GM21619 (cell line): ENCODE results near the gene NACC2.

Experiments used
- ATAC-seq: cut with Tn5 transposase; IDR thresholded peaks from one replicate; pipeline ENCODE4 v1.9.1; 2021; ENCODE audit not compliant: unreplicated experiment

NACC2 gene

DNA sequence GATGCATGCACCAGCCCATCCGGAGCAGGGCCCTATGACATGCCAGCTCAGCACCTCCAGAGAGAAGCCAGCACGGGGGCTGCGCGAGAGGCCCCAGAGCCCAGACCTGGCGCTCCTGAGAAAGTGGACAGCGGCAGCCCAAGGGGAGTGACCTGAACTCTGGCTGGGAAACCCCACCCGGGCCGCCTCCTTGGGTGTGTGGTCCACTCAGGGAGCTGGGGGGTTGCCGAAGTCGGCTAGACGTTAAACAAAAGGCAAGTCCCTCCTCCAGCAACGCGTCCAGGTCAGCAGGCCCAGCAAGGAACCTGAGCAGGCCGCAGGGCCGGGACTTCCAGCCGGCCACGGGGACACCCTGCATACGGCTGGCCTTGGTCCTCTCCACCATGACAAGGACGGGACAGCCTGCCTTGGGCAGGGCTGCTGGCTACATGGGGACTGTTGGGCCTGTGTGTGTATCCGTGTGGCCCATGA is 35.7 kb downstream of the NACC2 start:
- no peak for ATAC-seq

DNA sequence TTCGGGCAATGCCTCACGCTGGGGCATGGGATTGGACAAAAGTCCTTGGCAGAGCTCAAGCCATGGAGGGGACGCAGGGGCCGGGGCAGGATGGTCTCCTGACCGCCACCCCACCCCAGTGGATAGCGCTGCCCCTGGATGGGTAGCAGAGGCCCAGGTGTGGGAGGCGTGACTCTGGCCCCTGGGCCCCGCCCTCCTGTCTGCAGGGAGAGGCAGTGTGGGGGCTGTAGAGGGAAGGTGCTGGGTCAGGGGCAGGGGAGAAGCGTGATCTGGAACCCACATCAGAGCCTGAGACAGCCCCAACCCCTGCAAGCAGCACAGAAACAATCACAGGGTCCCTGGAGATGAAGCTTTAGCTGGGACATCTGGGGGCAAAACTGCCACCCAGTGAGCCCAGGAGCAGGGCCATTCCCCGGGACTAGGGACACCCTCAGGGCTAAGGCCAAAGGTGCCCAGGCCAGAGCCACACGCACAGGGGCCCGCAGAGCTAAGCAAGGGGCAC is 36.2 kb downstream of the NACC2 start:
- no peak for ATAC-seq

DNA sequence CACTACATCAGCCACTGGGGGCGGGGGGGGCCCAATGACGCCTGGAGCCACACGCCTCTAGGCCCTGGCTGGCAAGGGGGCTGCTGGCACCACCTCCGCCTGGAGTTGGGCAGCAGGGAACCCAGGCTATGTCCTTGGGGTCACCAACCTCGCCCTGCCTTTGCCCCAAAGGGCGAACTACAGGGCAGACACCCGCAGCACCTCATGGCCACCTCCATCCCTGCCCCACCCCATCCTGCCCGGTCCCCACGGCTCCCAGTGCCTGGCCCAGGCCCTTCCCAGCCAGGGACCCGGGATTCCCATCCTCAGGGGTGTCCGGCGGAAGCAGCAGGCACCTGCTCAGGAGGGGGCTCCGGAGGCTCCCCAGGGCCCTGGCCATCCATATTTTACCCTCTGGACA is 37.0 kb downstream of the NACC2 start:
- no peak for ATAC-seq

DNA sequence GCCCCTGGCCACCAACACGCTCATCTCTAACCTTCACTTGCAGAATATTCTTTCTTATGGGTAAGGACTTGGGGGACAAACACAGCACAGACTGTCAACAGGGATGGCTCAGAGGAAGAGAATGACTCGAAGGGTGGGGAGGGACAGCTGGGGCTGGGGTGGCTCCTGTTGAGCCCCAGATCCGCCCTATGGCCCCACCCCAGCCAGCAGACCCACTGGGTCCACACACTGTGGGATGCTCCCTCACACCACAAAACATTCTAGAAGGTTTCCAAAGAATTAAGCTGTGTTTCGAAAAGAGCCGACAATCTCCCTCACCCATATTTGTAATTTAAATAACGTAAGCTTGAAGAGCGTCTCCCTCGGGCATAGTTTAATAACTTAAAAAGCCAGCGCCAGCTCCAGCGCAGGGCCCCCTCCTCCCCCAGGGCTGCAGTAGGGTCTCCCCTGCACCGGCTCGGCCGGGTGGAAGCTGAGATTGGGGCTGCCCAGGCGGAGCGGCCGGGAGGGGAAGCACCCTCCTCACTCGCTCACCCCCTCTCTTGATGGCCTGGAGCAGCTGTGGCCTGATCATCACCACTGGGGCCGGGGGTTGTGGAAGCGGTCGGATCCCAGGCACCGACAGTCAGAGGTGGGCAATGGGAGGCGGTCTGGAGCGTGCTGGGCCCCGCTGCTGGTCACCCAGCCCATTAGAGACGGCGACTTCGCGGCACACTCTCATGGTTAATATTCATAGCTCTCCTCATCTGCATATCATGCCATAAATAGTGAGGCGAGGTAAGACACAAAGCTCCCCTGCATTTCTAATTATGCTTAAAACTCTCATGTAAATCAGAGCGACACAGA is 37.6 kb downstream of the NACC2 start:
- no peak for ATAC-seq

DNA sequence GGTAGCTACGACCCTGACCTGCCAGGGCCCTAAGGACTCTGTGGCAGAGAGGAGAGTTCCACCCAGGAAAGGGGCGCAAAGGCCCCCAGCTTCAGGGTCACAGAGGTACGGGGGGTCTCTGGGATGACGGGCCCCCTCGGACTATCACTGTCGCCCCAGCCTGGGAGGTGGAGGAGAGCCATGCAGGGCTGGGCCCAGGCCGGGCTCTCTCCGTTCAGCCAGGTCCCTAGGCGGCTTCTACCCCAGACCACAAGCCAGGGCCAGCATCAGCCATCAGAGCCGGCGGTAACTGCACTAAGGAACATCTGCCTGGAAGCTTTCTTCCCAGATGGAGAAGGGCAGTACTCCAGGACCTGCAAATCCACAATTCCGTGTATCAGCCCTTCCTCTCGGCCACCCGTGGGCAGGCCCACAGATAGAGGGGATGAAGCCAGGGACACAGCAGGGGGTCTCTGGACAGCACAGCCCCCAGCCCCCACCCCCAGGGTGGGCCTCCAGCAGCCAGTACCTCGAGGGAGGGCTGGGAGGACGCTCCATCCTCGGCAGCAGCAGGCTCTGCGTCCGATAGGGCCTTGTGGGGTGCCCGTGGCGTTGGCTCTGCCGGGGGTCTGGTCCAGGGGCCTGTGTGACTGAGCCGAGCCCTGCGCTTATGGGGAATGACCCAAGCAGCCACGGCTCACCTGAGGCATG is 38.4 kb downstream of the NACC2 start:
- ATAC-seq: no peak

DNA sequence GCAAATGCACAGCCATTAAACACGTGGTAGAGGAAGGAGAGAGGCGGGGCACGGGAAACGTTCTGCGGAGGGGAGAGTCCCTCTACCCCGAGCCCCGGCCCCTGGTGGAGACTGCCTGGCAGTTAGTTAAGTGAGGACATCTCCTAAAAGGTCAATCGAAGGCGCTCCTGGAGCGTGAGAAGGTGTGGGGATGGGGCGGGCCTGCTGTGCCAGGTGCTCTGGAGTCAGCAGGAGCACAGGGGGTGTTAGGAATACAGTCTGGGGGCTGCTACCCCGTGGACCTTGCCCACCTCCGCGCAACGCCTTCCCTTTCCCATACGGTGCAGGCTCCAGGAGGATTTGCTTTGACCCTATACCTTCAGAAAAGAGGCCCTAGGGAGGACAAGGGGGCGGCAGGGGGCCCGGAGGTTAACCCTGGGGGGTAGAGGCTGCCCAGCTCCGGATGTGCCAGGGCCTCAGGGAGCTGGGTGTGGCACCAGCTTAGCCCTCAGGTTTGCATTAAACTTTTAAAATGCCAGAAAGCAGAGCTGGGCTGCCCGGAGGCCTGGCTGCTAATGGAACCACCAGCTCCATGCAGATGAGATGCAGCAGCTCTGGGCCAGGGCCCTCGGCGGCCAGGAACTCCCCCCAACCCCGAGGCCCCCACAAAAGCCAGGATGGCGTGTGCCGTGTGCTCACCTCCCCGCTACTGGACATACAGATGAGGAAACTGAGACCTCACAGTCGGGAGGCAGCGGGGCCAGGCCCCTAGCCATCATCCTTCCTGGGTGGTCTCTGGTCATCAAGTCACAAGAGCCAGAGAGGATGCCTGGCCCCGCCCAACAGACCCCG is 39.2 kb downstream of the NACC2 start:
- ATAC-seq: no peak

DNA sequence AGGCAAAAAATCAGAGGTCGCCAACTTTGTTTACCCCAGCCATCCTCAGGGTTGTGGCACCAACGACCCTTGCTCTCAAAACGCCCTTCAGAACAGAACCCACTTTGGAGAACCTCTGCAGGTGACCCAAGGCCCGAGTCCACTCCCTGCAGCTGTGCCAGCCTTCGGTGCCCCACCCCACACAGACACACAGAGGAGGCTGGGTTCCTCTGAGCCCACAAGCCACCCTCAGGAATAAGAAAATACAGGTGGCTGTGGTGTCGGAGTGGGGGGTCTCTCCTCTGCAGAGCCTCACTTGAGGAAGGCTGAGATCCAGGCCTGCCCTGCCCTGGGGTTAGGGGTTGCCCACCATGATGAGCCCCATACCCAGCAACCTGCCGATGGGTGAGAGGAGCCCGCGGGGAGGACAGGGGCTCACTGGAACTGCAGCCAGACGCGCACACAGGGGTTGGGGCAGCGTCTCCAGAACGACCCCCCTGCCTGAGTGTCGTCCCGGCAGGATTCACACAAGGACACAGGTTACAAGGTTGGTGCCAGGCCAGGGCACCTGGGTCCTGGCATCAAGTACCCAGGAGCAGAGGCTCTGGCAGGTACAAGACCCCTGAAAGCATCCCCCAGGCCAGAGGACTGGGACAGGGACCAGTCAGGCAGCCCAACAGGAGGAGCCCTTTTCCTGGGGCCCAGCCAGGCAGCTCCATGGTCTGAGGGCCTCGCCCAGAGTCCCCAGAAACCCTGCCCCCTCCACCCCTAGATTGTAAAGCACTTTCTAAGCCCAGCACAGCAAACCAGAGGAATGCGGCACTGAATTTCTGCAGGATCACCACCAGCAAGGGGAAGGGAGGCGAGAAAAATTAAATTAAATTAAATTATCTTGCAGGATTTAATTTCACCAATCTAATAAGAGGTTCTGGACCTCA is 40.0 kb downstream of the NACC2 start:
- no peak for ATAC-seq

DNA sequence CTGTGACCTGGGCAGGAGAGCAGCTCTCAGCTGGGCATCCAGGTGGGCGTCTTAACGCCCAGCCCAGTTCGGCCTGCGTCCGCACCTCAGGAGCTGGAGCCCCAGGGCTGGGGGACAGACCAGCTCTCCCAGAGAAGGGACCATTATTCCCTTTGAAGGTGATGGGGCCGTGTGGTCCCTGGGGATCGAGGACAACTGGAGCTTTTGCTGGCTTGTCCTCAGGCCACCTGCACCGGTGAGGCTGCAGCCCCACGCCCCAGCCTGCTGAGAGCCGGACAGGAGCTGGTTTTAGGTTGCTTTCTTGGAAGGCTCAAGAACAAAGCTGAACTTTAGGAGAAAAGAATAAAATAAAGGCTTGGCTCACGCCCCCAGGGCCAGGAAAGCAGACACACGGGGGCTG is 40.9 kb downstream of the NACC2 start:
- ATAC-seq: no peak

DNA sequence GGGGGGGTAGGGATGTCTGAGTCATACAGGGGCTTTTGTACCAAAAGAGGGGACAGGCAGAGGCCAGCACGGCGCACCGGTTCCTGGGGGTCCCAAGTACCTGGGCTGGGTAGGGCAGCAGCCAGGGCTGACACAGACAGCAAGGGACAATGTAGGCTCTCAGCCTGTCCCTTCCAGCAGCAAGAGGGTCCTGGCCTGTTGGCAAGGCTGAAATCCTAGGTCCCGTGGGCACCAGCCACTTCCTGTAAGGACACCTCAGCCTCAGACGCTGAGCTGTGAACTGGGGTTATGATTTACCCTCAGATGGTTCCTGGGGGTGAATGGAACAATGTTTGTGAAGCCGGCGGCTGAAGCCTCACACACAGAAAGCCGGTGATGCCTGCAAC is 41.3 kb downstream of the NACC2 start:
- ATAC-seq: no peak

DNA sequence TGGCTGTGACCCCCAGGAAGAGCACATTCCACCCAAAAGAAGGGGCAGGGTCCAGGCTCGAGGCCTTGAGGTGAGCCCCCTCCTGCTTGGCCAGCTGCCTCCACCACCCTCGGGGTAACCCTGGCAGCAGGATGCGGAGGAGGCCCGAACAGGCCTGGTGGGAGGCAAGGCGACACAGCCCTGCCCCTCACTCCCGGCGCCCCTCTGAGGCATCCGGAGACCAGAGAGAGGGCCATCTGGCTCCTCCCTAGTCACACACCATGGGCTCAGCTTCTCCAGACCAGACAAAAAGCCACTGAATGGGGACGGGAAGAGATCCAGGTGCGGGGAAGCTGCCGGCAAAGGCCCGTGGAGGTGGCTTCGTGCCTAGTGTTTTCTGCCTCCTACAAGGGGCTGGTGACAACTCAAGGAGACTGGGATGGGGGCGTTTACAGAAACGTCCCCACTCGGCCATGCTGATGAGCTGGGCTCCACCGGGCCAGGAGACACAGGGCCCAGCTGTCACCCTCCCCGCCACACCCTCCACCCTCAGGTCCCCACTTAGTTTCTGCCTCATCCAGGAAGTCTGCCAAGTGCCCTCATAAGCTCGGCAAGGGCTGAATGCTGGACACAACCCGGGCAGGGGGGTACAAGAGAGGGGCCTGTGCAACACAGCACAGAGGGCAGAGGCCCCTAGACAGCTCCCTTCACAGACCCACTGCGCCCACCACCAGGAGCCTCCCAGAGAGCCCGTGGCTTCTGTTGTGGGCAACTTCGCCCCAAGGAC is 41.9 kb downstream of the NACC2 start:
- no peak for ATAC-seq

DNA sequence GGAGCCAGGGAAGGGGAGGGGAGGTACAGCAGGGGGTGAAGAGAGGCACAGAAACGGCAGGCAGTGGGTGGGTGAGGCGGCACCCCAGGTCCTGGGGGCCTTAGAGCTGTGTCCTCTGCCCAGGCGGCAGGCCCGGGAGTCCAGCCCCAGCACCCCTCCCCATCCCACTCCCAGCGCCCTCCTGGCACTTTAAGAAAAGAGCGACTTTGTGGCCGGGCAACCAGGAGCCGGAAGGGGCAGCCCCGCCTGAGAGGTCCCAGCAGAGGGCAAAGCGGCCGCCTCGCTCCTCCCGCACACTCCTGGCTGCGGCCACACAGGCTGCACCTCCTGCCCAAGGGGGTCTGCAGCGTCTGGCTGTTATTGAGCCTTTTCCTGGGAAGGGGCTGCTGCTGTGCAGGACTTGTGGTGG is 42.6 kb downstream of the NACC2 start:
- no peak for ATAC-seq

DNA sequence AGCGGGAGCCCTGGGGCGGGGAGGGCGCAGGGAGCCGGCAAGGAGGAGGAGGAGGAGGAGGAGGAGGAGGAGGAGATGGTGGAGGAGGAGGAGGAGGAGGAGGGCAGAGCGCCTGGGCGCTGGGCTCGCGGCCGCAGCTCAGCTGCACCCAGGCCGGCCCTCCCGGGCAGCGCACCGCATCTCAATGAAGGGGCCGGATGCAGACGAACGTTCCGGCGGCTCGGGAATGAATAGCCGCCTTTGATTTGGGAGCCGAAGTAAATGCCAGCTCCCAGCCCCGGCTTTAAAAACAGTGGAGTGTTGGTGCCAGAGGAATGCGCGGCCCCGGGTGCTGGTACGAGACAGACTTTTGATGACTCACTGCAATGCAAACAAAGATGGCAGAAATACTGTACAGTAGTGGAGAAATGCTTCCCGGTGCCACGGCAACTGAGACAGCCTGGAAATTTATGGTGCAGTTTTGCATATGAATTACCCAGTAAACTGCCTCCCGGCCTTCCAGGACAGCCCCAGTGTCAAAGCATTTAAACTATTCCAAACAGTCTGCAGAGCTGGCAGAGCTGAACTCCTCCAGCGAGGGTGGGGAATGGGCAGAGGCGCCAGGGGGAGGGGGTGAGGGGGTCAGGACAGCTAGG is 43.1 kb downstream of the NACC2 start:
- no peak for ATAC-seq

DNA sequence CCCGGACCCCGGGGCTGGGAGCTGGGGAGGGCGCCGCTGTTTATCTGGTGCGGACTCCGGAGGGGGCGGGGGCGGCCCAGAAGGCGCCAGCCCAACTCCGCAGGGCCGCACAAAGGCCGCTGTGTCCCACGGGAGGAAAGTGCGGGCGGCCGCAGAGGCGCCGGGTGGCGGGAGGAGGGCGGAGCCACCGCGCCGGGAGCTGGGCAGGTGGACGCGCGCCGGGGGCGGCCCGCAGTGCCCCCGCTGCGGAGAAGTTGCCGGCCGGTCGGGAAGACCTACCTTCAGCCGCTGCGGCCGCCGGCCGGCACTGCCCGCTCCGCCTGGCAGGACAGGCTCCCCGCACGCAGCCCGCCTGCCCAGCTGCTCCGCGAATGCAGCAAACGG is 43.6 kb downstream of the NACC2 start:
- ATAC-seq: no peak

DNA sequence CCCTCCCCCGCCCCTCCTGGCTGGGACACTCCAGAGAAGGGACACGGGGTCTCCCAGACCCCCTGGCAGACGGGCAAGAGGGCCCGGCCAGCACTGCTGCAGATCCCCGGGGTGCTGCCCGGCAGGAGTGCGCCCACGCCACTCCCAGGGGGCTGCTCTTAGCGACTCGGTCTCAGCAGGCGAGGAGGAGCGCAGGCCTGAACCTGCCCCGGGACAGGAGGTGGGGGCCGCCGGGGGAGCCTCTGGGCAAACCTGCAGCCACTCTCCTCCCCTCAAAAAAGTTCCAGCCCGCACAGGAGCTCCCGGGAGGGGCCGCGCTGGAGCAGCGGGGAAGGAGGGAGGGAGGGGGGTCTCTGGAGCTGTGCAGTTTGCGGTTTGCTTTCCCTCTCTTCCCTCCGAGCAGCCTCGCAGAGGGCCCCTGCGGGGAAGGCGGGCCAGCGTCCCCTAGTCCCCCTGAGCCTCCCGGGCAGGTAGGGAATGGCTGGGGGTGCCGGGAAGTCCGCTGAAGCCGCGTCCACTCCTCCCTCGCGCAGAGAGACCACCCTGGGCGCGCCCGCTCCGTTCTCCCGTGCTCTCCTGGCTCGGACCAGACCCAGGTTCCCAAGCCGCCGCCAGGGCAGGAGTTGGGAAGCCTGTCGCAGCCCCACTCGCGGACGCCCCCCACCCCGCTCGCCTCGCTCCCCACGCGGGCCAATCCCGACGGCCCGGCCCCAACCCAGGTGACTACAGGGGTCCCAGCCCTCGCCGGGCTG is 44.2 kb downstream of the NACC2 start:
- no peak for ATAC-seq

DNA sequence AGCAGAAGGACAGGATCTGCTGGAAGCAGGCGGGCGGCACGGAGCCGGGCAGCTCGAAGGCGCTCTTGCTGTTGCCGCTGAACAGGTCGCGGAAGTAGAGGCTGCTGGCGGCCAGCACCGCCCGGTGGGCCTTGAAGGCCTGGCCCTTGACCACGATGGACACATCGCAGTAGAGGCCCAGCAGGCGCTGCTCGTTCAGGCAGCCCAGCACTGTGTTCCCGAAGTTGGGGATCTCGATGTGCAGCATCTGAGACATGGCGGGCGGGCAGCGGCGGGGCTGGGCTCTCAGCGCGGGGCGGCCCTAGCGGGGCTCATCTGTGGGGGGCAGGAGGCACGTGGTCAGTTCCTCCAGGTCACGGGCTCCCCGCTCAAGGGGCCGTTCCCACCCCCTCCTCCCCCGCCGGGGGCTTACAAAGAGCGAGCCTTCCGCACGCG is 44.8 kb downstream of the NACC2 start:
- no peak for ATAC-seq

DNA sequence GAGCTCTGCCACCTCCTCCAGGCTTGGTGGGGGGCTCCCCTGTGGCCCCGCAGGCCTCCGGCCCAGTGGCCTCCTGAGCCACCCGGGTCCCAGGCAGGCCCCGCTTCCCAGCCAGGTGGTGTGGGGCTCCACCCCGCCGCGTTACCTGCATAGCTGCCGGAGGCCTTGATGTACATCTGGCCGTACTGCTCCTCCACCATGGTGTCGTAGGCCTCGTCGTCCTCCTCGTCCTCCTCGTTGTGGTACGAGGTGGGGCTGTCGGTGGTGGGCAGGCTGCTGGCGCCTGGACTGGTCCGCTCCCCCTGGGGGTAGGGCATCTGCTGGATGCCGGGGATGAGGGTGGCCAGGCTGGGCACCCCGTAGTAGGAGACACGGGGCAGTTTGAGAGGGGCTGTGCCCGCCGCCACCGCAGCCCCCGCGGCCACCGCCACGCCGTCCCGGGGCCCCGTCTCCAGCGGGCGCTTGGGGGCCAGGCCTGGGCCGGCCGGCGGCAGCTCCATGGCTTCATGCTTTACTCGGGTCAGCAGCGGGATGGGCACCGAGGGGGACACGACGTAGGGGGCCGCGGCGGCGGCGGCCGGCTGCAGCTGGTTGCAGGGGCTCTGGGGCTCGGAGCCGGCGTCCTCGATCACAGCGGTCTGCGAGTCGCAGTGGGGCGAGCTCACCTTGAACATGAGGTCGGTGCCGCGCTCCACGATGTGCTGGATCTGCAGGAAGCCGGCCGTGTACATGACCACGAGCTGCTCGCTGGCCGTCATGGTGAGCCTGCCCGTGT is 45.4 kb downstream of the NACC2 start:
- no peak for ATAC-seq

DNA sequence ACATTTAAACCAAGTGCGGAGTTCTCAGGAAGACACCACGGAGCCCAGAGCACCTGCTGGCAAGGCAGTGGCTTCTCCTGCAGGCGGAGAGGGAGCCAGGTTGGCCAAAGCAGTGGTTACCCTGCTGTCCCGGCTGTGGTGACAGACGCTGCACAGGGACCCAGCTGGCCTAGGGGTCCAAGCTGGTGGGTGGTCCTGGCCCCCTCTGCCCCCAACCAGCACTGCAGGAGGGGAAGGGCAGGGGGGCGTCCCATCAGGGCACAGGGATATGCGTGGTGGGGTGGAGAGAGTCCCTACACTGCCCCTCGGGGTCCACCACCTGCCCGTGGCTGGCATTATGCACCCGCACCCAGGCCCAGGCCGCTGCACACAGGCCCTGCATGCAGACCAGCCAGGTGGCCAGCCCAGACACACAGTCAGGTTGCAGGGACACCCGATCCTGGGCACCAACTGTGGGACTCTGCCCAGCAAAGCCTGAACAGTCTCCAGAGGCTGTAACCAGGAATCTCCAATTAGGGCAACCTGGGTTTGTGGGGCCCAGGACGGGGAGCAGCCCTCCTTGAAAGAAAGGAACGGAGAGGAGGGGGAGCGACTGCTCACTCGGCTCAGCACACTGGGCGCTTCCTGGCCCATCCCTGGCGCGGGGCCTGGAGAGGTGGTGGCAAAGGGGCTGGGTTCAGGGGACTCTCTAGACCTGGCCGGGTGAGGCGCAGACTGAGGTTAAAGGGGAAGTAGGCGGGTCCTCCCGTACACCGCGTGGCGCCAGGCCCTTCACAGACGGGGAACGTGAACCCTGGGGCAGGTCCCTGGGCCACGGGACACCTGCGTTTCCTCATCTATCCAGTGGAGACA is 46.3 kb downstream of the NACC2 start:
- ATAC-seq: no peak
